Type B pancreatic cell (in vitro differentiated cells): ENCODE data around the gene ASMTL. TPM values are rescaled to one million over a fixed set of nuclear protein-coding genes. Genes with fewer than 3 reads are reported as not detected.

Experiments used
- DNase-seq: peaks from one replicate; pipeline ENCODE4 v3.0.0; 2021; ENCODE audit warnings: mixed read lengths; ENCODE audit not compliant: unreplicated experiment; ENCODE audit errors: extremely low spot score
- H3K27ac Mint-ChIP-seq: 2 replicates; pipeline ENCODE4 v1.8.0; 2021; ENCODE audit warnings: mild to moderate bottlenecking, mixed read lengths
- H3K27me3 Mint-ChIP-seq: 2 replicates; pipeline ENCODE4 v1.8.0; 2021; ENCODE audit warnings: mixed read lengths
- H3K36me3 Mint-ChIP-seq: 2 replicates; pipeline ENCODE4 v1.8.0; 2021; ENCODE audit warnings: mixed read lengths
- H3K4me1 Mint-ChIP-seq: one replicate; pipeline ENCODE4 v1.8.0; 2021; ENCODE audit warnings: mixed read lengths; ENCODE audit not compliant: unreplicated experiment
- H3K4me3 Mint-ChIP-seq: 2 replicates; pipeline ENCODE4 v1.8.0; 2021; ENCODE audit warnings: mild to moderate bottlenecking, mixed read lengths
- H3K9me3 Mint-ChIP-seq: 2 replicates; pipeline ENCODE4 v1.8.0; 2021; ENCODE audit warnings: mixed read lengths
- CTCF ChIP-seq: fragments of 200-600 bp; sonication (generic); conservative IDR thresholded peaks from 2 replicates; pipeline ENCODE4 v1.5.0; 2021; ENCODE audit warnings: antibody characterized with exemption, mild to moderate bottlenecking
- total RNA-seq: library from RNA; stranded (reverse); gene quantifications from 2 replicates; pipeline ENCODE4 v1.2.1, GENCODE V29; 2021; ENCODE audit warnings: low replicate concordance

ASMTL gene
- total RNA-seq, 1 donor from 2014 or later: 31.5 TPM

GRCh38 chrX:1397001-1397400 is 55.7 kb downstream of the ASMTL start:
- no peaks in the 10 kb centered on the region for H3K9me3 Mint-ChIP-seq
- TF ChIP-seq CTCF: no peak
- H3K27me3 Mint-ChIP-seq: no peaks in the 10 kb centered on the region
- H3K4me3 Mint-ChIP-seq: no peak overlapping the region
- no peak overlapping the region for H3K27ac Mint-ChIP-seq
- peaks cover 11% of the 10 kb centered on the region for H3K4me1 Mint-ChIP-seq
- DNase-seq: no peak
- H3K36me3 Mint-ChIP-seq: peaks cover 12% of the 10 kb centered on the region

- Mint-ChIP-seq H3K27me3 (no peaks in the 10 kb centered on the region), H3K9me3 (no peaks in the 10 kb centered on the region), H3K4me1 (peaks cover 11% of the 10 kb centered on the region), H3K4me3 (peak overlapping the region; percentile 55), H3K36me3 (peaks cover 12% of the 10 kb centered on the region), H3K27ac (peak overlapping the region; percentile 28)
- no peak for DNase-seq
- TF ChIP-seq CTCF: no peak
Observed at GRCh38 chrX:1395646-1396216, 57.0 kb downstream of the ASMTL start.

- Mint-ChIP-seq H3K27ac (peak overlapping the region; percentile 28), H3K9me3 (no peaks in the 10 kb centered on the region), H3K36me3 (peaks cover 12% of the 10 kb centered on the region), H3K4me3 (peak overlapping the region; percentile 89), H3K4me1 (peaks cover 11% of the 10 kb centered on the region), H3K27me3 (no peaks in the 10 kb centered on the region)
- TF ChIP-seq CTCF: no peak
- DNase-seq: no peak
Observed at GRCh38 chrX:1394731-1395501, 57.8 kb downstream of the ASMTL start.

GRCh38 chrX:1393871-1394615 is 58.7 kb downstream of the ASMTL start:
- no peak for DNase-seq
- no peak for TF ChIP-seq CTCF
- peaks cover 11% of the 10 kb centered on the region for H3K4me1 Mint-ChIP-seq
- H3K36me3 Mint-ChIP-seq: peaks cover 12% of the 10 kb centered on the region
- H3K27me3 Mint-ChIP-seq: no peaks in the 10 kb centered on the region
- H3K4me3 Mint-ChIP-seq: peak overlapping the region; percentile 89
- peak overlapping the region; percentile 90 for H3K27ac Mint-ChIP-seq
- no peaks in the 10 kb centered on the region for H3K9me3 Mint-ChIP-seq

- H3K4me3 Mint-ChIP-seq: peak overlapping the region; percentile 92
- no peak for TF ChIP-seq CTCF
- peaks cover 19% of the 10 kb centered on the region for H3K36me3 Mint-ChIP-seq
- no peaks in the 10 kb centered on the region for H3K27me3 Mint-ChIP-seq
- H3K4me1 Mint-ChIP-seq: peaks cover 11% of the 10 kb centered on the region
- no peaks in the 10 kb centered on the region for H3K9me3 Mint-ChIP-seq
- H3K27ac Mint-ChIP-seq: peak overlapping the region; percentile 90
- DNase-seq: peak; percentile 84
Observed at GRCh38 chrX:1392376-1393068, 60.2 kb downstream of the ASMTL start.
